ENCODE results near the gene HIPK2. TPM values are rescaled to one million over a fixed set of nuclear protein-coding genes. Genes with fewer than 3 reads are reported as not detected.

HIPK2 gene
- polyA plus RNA-seq, 2 of the 4 experiments (the other 2 are of a cell fraction) = 11.3 to 12.1 TPM

DNA sequence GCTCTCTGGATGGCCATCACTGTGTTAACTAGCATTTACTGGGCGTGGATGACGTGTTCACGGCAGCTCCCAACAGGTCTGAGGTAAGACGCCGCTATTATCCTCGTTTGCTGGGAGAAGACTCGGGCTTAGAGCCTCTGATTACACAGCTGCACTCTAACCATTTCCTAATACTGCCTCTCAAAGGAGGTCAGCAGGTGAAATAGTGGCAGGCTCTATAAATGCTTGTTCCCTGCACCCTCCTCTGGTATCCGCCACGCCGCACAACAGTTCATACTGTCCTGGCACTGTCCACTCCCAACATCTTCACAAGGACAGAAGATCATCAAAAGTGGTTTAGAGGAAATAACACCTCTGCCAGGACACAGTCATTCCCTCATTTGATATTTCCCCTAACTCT lies 28.3 kb downstream of the HIPK2 start (continued):
- TF ChIP-seq GATA3 (IDR thresholded peaks at IDR 0.05; ENCODE audit: borderline replicate concordance) (no peak), EP300 (IDR thresholded peaks at IDR 0.05) (no peak), ZFP36 (IDR thresholded peaks at IDR 0.05; ENCODE audit: borderline replicate concordance, partially characterized antibody) (no peak), ESRRA (IDR thresholded peaks at IDR 0.05; ENCODE audit: borderline replicate concordance, low read length) (no peak), RFX5 (IDR thresholded peaks at IDR 0.05) (no peak)
- TF ChIP-seq, protein P1, sequence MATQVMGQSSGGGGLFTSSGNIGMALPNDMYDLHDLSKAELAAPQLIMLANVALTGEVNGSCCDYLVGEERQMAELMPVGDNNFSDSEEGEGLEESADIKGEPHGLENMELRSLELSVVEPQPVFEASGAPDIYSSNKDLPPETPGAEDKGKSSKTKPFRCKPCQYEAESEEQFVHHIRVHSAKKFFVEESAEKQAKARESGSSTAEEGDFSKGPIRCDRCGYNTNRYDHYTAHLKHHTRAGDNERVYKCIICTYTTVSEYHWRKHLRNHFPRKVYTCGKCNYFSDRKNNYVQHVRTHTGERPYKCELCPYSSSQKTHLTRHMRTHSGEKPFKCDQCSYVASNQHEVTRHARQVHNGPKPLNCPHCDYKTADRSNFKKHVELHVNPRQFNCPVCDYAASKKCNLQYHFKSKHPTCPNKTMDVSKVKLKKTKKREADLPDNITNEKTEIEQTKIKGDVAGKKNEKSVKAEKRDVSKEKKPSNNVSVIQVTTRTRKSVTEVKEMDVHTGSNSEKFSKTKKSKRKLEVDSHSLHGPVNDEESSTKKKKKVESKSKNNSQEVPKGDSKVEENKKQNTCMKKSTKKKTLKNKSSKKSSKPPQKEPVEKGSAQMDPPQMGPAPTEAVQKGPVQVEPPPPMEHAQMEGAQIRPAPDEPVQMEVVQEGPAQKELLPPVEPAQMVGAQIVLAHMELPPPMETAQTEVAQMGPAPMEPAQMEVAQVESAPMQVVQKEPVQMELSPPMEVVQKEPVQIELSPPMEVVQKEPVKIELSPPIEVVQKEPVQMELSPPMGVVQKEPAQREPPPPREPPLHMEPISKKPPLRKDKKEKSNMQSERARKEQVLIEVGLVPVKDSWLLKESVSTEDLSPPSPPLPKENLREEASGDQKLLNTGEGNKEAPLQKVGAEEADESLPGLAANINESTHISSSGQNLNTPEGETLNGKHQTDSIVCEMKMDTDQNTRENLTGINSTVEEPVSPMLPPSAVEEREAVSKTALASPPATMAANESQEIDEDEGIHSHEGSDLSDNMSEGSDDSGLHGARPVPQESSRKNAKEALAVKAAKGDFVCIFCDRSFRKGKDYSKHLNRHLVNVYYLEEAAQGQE (IDR thresholded peaks at IDR 0.05) = no peak

DNA sequence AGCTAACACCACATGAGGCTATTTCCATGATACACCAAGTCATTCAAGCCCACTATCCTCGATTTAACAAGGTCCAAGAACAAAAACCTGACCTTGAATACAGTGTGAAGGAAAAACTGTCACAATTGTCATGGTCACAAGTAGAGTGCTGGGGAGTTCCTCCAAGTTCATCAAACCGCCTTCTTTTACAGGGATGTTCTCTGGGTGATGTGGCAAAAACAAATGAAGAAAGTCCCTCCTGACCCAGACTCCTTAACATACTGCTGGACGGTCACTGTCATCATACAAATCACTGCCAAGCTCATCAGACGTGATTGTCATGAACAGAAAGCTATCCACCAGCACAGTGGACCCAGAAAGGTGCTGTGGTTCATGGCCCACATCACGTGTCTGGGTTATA lies 28.9 kb downstream of the HIPK2 start:
- 74% methylated on average over 5 of the region's 5 CpGs for WGBS (ENCODE audit: missing lambda C conversion rate)
- TF ChIP-seq CHD4 (IDR thresholded peaks at IDR 0.05; ENCODE audit: borderline replicate concordance) = no peak
- TF ChIP-seq PHF8 (IDR thresholded peaks at IDR 0.05; ENCODE audit: borderline replicate concordance, low read depth) = no peak
- no peak for TF ChIP-seq KDM1A (IDR thresholded peaks at IDR 0.05; ENCODE audit: low read depth)
- no peak for TF ChIP-seq BHLHE40 (IDR thresholded peaks at IDR 0.05; ENCODE audit: low read depth, low read length)
- no peak overlapping the region for H3K4me2 ChIP-seq
- no peak for DNase-seq (ENCODE audit: low read depth in 1 of 2, low spot score in 1 of 2)
- H3K4me3 ChIP-seq = no peak overlapping the region
- ChIA-PET CTCF (interaction anchor here (1.2 to 5.6 kb wide), 3 partner anchors 11 to 102 kb away, joined by 3 to 26 read pairs (median 4); no protein-coding TSS in a partner anchor), POLR2A (no interaction called here)
- no peak for ATAC-seq
- H3K9me3 ChIP-seq = no peaks in the 10 kb centered on the region
- no peak overlapping the region for H3K27ac ChIP-seq
- FAIRE-seq = no peak
- peaks cover 47% of the 10 kb centered on the region for H3K4me1 ChIP-seq

DNA sequence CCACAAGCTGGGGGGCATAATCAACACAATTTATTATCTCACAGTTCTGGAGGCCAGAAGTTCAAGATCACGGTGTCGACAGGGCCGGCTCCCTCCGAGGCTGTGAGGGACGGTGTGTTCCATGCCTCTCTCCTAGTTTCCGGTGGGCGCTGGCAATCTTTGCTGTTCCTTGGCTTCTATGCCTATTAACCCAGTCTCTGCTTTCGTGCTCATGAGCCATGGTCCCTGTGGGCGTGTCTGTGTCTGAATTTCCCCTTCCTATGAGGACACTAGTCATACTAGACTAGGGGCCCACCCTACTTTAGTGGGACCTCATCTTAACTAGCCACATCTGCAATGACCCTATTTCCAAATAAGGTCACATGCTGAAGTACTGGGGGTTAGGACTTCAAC lies 29.4 kb downstream of the HIPK2 start:
- Histone ChIP-seq H3K4me1 (peaks cover 47% of the 10 kb centered on the region), H3K9me3 (no peaks in the 10 kb centered on the region), H3K27ac (no peak overlapping the region), H3K4me3 (no peak overlapping the region), H3K4me2 (no peak overlapping the region)
- 96% methylated on average over 9 of the region's 9 CpGs for WGBS (ENCODE audit: missing lambda C conversion rate)
- POLR2A ChIA-PET = no interaction called here
- TF ChIP-seq EHMT2 (IDR thresholded peaks at IDR 0.05; ENCODE audit: low read depth) (no peak), EP300 (IDR thresholded peaks at IDR 0.05) (no peak), JUNB (IDR thresholded peaks at IDR 0.05) (no peak), CBX8 (IDR thresholded peaks at IDR 0.05) (no peak), ZFP36 (IDR thresholded peaks at IDR 0.05; ENCODE audit: borderline replicate concordance, partially characterized antibody) (no peak), KDM5A (IDR thresholded peaks at IDR 0.05) (no peak), RAD21 (conservative IDR thresholded peaks at IDR 0.05 in 1 of 2, IDR thresholded peaks at IDR 0.05 in 1 of 2) (no peak), MAFK (IDR thresholded peaks at IDR 0.05; ENCODE audit: partially characterized antibody) (no peak)
- TF ChIP-seq, protein P2, sequence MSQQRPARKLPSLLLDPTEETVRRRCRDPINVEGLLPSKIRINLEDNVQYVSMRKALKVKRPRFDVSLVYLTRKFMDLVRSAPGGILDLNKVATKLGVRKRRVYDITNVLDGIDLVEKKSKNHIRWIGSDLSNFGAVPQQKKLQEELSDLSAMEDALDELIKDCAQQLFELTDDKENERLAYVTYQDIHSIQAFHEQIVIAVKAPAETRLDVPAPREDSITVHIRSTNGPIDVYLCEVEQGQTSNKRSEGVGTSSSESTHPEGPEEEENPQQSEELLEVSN (IDR thresholded peaks at IDR 0.05; ENCODE audit: borderline replicate concordance, low read depth) = no peak
- TF ChIP-seq, protein P3, sequence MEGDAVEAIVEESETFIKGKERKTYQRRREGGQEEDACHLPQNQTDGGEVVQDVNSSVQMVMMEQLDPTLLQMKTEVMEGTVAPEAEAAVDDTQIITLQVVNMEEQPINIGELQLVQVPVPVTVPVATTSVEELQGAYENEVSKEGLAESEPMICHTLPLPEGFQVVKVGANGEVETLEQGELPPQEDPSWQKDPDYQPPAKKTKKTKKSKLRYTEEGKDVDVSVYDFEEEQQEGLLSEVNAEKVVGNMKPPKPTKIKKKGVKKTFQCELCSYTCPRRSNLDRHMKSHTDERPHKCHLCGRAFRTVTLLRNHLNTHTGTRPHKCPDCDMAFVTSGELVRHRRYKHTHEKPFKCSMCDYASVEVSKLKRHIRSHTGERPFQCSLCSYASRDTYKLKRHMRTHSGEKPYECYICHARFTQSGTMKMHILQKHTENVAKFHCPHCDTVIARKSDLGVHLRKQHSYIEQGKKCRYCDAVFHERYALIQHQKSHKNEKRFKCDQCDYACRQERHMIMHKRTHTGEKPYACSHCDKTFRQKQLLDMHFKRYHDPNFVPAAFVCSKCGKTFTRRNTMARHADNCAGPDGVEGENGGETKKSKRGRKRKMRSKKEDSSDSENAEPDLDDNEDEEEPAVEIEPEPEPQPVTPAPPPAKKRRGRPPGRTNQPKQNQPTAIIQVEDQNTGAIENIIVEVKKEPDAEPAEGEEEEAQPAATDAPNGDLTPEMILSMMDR (IDR thresholded peaks at IDR 0.05) = no peak
- ATAC-seq (no peak), DNase-seq (ENCODE audit: low read depth in 1 of 2, low spot score in 1 of 2) (no peak), FAIRE-seq (no peak)
- CTCF ChIA-PET = interaction anchor here (0.7 to 1.4 kb wide), 2 partner anchors 19 to 103 kb away, joined by 3 to 4 read pairs; no protein-coding TSS in a partner anchor

Measured in A549 (cell line).